HEK293 (cell line): ENCODE measurements around the gene PPP6R1.

Source experiments
- CTCF ChIA-PET: fragments of 350-600 bp; formaldehyde crosslinking; extraction: SDS; loops from one replicate; lab custom pipeline; 2021; ENCODE audit warnings: antibody characterized with exemption; lab: Yijun Ruan, JAX
- POLR2A ChIA-PET: fragments of 300-600 bp; formaldehyde crosslinking; extraction: SDS; loops from one replicate; lab custom pipeline; 2020; ENCODE audit warnings: antibody characterized with exemption, inconsistent platforms; lab: Yijun Ruan, JAX
- H3K27ac ChIP-seq: fragments of 200-500 bp; sonication (Bioruptor generic); 2 replicates; pipeline ENCODE4 v1.5.1; 2014; ENCODE audit warnings: low read depth, low read length, control low read depth, inconsistent platforms; ENCODE audit errors: extremely low read depth
- H3K36me3 ChIP-seq, 2 experiments: fragments of 200-500 bp in 1 of 2; sonication (Bioruptor generic) in 1 of 2; 1 replicate in 1 of 2; 2 replicates in 1 of 2; pipeline ENCODE4 v1.5.1; 2014 to 2017; ENCODE audit warnings: inconsistent platforms in 2 of 2, low read length in 2 of 2; ENCODE audit not compliant: control insufficient read depth in 2 of 2, insufficient read depth in 1 of 2
- H3K4me1 ChIP-seq: fragments of 200-500 bp; sonication (Bioruptor generic); 2 replicates; pipeline ENCODE4 v1.5.1; 2014; ENCODE audit warnings: mild to moderate bottlenecking, low read length, inconsistent platforms; ENCODE audit not compliant: control insufficient read depth, insufficient read depth
- H3K4me3 ChIP-seq: 2 replicates; pipeline ENCODE4 v1.5.1; 2011; ENCODE audit warnings: low read depth, mild to moderate bottlenecking, control low read depth, low read length, moderate library complexity
- H3K9me3 ChIP-seq: fragments of 200-500 bp; sonication (Bioruptor generic); 2 replicates; pipeline ENCODE4 v1.5.1; 2014; ENCODE audit warnings: low read depth, low read length, inconsistent platforms; ENCODE audit not compliant: control insufficient read depth, insufficient read depth
- GFI1B ChIP-seq: fragments of 450-650 bp; formaldehyde crosslinking; IDR thresholded peaks from 2 replicates; pipeline ENCODE4 v1.5.1; 2016; ENCODE audit warnings: missing biosample characterization, missing genetic modification characterization
- GLI4 ChIP-seq: fragments of 450-650 bp; formaldehyde crosslinking; IDR thresholded peaks from 2 replicates; pipeline ENCODE4 v1.5.1; 2016; ENCODE audit warnings: missing biosample characterization, missing genetic modification characterization
- KLF16 ChIP-seq: fragments of 450-650 bp; formaldehyde crosslinking; IDR thresholded peaks from 2 replicates; pipeline ENCODE4 v1.5.1; 2017; ENCODE audit warnings: missing biosample characterization, missing genetic modification characterization
- MYNN ChIP-seq: fragments of 450-650 bp; formaldehyde crosslinking; IDR thresholded peaks from 2 replicates; pipeline ENCODE4 v1.5.1; 2016; ENCODE audit warnings: missing biosample characterization, missing genetic modification characterization, borderline replicate concordance
- PATZ1 ChIP-seq: fragments of 450-650 bp; formaldehyde crosslinking; IDR thresholded peaks from 2 replicates; pipeline ENCODE4 v1.5.1; 2016; ENCODE audit warnings: missing biosample characterization, missing genetic modification characterization
- RBAK ChIP-seq: fragments of 450-650 bp; formaldehyde crosslinking; IDR thresholded peaks from 2 replicates; pipeline ENCODE4 v1.5.1; 2016; ENCODE audit warnings: missing biosample characterization, missing genetic modification characterization
- REST ChIP-seq: fragments of 450-650 bp; formaldehyde crosslinking; IDR thresholded peaks from 2 replicates; pipeline ENCODE4 v1.5.1; 2016; ENCODE audit warnings: missing biosample characterization, missing genetic modification characterization
- SCRT2 ChIP-seq: fragments of 450-650 bp; formaldehyde crosslinking; IDR thresholded peaks from 2 replicates; pipeline ENCODE4 v1.5.1; 2016; ENCODE audit warnings: missing biosample characterization, missing genetic modification characterization
- SP2 ChIP-seq: fragments of 450-650 bp; formaldehyde crosslinking; IDR thresholded peaks from 2 replicates; pipeline ENCODE4 v1.5.1; 2016; ENCODE audit warnings: missing biosample characterization, missing genetic modification characterization
- SP3 ChIP-seq: fragments of 450-650 bp; formaldehyde crosslinking; IDR thresholded peaks from 2 replicates; pipeline ENCODE4 v1.5.1; 2016; ENCODE audit warnings: missing biosample characterization, missing genetic modification characterization
- YY1 ChIP-seq: fragments of 450-650 bp; formaldehyde crosslinking; IDR thresholded peaks from 2 replicates; pipeline ENCODE4 v1.5.1; 2018; ENCODE audit warnings: missing biosample characterization, missing genetic modification characterization
- YY2 ChIP-seq: fragments of 450-650 bp; formaldehyde crosslinking; IDR thresholded peaks from 2 replicates; pipeline ENCODE4 v1.5.1; 2016; ENCODE audit warnings: missing biosample characterization, missing genetic modification characterization
- ZBTB7A ChIP-seq: fragments of 450-650 bp; formaldehyde crosslinking; IDR thresholded peaks from 2 replicates; pipeline ENCODE4 v1.5.1; 2016; ENCODE audit warnings: low read depth, missing biosample characterization, missing genetic modification characterization
- ZBTB8A ChIP-seq: fragments of 450-650 bp; formaldehyde crosslinking; IDR thresholded peaks from 2 replicates; pipeline ENCODE4 v1.5.1; 2016; ENCODE audit warnings: missing biosample characterization, missing genetic modification characterization
- ZFHX2 ChIP-seq: fragments of 450-650 bp; formaldehyde crosslinking; conservative IDR thresholded peaks from 2 replicates; pipeline ENCODE4 v1.5.1; 2016; ENCODE audit warnings: missing biosample characterization, missing genetic modification characterization
- ZNF2 ChIP-seq: fragments of 450-650 bp; formaldehyde crosslinking; IDR thresholded peaks from 2 replicates; pipeline ENCODE4 v1.5.1; 2016; ENCODE audit warnings: missing biosample characterization, missing genetic modification characterization
- ZNF555 ChIP-seq: fragments of 450-650 bp; formaldehyde crosslinking; conservative IDR thresholded peaks from 2 replicates; pipeline ENCODE4 v1.5.1; 2017; ENCODE audit warnings: missing biosample characterization, mild to moderate bottlenecking, missing genetic modification characterization, inconsistent platforms
- ZNF561 ChIP-seq: fragments of 450-650 bp; IDR thresholded peaks from 2 replicates; pipeline ENCODE4 v1.5.1; 2018; ENCODE audit warnings: missing biosample characterization, missing genetic modification characterization, borderline replicate concordance
- ZNF76 ChIP-seq: fragments of 450-650 bp; formaldehyde crosslinking; IDR thresholded peaks from 2 replicates; pipeline ENCODE4; 2016; ENCODE audit warnings: low read depth, missing biosample characterization, missing genetic modification characterization, borderline replicate concordance
- ZNF791 ChIP-seq: fragments of 450-650 bp; formaldehyde crosslinking; IDR thresholded peaks from 2 replicates; pipeline ENCODE4 v1.5.1; 2016; ENCODE audit warnings: missing biosample characterization, missing genetic modification characterization
- ZSCAN30 ChIP-seq: fragments of 450-650 bp; IDR thresholded peaks from 2 replicates; pipeline ENCODE4 v1.5.1; 2018; ENCODE audit warnings: missing biosample characterization, mild to moderate bottlenecking, missing genetic modification characterization, moderate library complexity
- TF ChIP-seq, protein P1 (sequence below): fragments of 450-650 bp; formaldehyde crosslinking; IDR thresholded peaks from 2 replicates; pipeline ENCODE4 v1.5.1; 2016; ENCODE audit warnings: missing biosample characterization, missing genetic modification characterization
- TF ChIP-seq, protein P2 (sequence below): fragments of 450-650 bp; formaldehyde crosslinking; IDR thresholded peaks from 2 replicates; pipeline ENCODE4 v1.5.1; 2016; ENCODE audit warnings: missing biosample characterization, missing genetic modification characterization

Gene PPP6R1

GRCh38 chr19:55283548-55284377 is 24.9 kb upstream of the PPP6R1 start, which contains the start of gene BRSK1 (continued):
- peak; percentile 63 for TF ChIP-seq SP3 (tag by site-specific recombination)
- no peak for TF ChIP-seq RBAK (tag by site-specific recombination)
- TF ChIP-seq, all 188 proteins: peak for 24

DNA sequence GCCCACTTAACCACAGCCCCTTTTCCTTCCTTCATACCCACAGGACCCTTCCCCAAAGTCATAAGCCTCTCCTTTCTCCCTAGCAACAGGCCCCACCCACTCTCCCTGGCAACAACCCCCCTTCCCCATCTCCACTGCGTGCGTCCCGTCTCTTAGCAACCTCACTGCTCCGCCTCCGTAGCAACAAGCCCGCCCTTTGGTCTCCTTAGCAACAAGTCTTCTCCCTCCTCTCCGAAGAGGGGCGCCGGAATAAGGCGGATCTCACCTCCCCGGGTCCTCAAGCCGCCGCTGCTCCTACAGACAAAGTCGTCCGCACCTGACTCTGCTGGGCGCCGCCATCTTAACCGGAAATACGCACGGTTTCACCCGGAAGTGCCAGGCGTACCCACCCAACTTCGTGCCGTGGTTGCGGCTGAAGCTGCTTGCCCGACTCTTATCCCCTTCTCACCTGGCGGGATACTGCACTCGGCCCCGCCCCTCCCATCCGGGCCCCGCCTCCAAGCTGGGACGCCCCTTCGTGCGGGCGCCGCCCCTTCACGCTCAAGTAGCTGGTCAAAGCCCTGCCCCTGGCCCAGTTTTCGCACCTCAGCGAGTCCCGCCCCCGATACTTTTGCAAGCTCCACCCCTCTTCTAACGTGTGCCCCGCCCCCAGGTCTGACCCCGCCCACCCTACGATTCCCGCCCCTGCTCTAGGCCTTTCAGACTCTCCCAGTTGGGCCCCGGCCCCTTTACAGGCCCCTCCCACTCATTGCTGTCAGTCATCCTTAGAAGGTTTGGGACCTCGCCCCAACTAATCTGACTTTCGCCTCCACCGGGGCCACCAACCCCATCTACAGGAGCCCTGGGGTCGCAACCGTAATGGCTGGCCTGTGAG is 21.2 kb upstream of the PPP6R1 start, which contains the start of gene HSPBP1:
TSS of gene HSPBP1 (minus strand) at position 341 of the 874 bp plus-strand sequence. CDS start 502 bp downstream, outside the sequence.
- POLR2A ChIA-PET, result interaction anchor here (0.5 to 2.9 kb wide), 21 partner anchors 10 to 399 kb away, joined by 3 to 79 read pairs (median 5); partner anchors contain the start of genes FIZ1, ISOC2, KMT5C and PPP6R1
- Histone ChIP-seq H3K4me1 (peaks cover 12% of the 10 kb centered on the region), H3K36me3 (peaks cover 4 to 22% of the 10 kb centered on the region in 2 experiments; a peak in 2 of 3 replicates), H3K27ac (peak within 1 kb of the TSS; percentile 57), H3K4me3 (peak within 1 kb of the TSS; percentile 97), H3K9me3 (no peaks in the 10 kb centered on the region)
- CTCF ChIA-PET, result interaction anchor here (0.5 to 1.2 kb wide), 4 partner anchors 12 to 353 kb away, joined by 4 to 9 read pairs (median 5); no protein-coding TSS in a partner anchor
- TF ChIP-seq KLF16 (peak; percentile 97), ZNF2 (peak; percentile 30; the same call in 1 of the 2 replicates), REST (no peak), ZNF555 (tag by site-specific recombination) (no peak), ZNF561 (tag by site-specific recombination) (peak; percentile 24; the same call in 1 of the 2 replicates), ZSCAN30 (tag by site-specific recombination) (no peak), ZBTB7A (tag by site-specific recombination) (peak; percentile 73), ZNF76 (tag by site-specific recombination) (peak; percentile 43; the same call in 1 of the 2 replicates), SP2 (tag by site-specific recombination) (peak; percentile 94), GLI4 (peak; percentile 49; the same call in 1 of the 2 replicates), YY2 (tag by site-specific recombination) (peak; percentile 98), GFI1B (no peak), PATZ1 (tag by site-specific recombination) (peak; percentile 70), ZNF791 (no peak), ZBTB8A (tag by site-specific recombination) (no peak; the same call in 1 of the 2 replicates), ZFHX2 (tag by site-specific recombination) (peak; percentile 49), MYNN (peak; percentile 79; the same call in 1 of the 2 replicates), SCRT2 (tag by site-specific recombination) (peak; percentile 82), YY1 (tag by site-specific recombination) (peak; percentile 92)
- TF ChIP-seq, protein P1, sequence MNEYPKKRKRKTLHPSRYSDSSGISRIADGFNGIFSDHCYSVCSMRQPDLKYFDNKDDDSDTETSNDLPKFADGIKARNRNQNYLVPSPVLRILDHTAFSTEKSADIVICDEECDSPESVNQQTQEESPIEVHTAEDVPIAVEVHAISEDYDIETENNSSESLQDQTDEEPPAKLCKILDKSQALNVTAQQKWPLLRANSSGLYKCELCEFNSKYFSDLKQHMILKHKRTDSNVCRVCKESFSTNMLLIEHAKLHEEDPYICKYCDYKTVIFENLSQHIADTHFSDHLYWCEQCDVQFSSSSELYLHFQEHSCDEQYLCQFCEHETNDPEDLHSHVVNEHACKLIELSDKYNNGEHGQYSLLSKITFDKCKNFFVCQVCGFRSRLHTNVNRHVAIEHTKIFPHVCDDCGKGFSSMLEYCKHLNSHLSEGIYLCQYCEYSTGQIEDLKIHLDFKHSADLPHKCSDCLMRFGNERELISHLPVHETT (tag by site-specific recombination), result peak; percentile 96
- TF ChIP-seq, protein P2, sequence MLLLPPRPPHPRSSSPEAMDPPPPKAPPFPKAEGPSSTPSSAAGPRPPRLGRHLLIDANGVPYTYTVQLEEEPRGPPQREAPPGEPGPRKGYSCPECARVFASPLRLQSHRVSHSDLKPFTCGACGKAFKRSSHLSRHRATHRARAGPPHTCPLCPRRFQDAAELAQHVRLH, result peak; percentile 99
